ENCODE results near the gene GSTA4.
A peak's percentile ranks its signal among the peaks of the same experiment; 100 is the strongest.
"Not testable (repeated sequence)": the region's sequence is repeated elsewhere in the genome, so short reads cannot be mapped to it uniquely, and the experiment has no call there.

The GSTA4 gene

DNA sequence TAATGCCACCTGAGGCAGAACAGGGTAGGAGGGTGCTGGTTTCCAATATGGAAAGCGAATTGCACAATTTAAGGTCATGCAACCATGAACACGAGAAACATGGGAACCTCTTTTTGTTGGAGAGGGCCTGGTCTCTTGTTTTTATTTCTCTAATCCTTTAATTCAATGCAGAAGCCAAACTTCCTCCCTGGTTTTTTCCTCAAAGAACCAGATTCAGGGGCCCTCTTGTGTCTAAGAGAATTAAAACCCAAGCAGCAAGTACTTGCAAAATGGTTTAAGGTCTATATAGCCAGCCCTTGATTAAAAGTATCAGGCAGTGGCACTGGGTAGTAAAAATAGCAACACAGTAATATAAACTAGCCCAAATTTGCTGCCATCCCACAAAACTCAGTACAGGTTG lies 19.5 kb downstream of the GSTA4 start:
- no peak overlapping the region for H3K4me3 ChIP-seq
- no peak overlapping the region for H3K9ac ChIP-seq
- no peaks in the 10 kb centered on the region for H4K20me1 ChIP-seq
- peak overlapping the region in 3 of 11 experiments; percentile 65 to 81 (median 77); a peak in 5 of 22 replicates for H3K27ac ChIP-seq
- peaks cover 12 to 38% (median 19%) of the 10 kb centered on the region in 10 experiments; a peak in 19 of 20 replicates for H3K4me1 ChIP-seq
- TF ChIP-seq Cebpa-rat (IDR thresholded peaks at IDR 0.05): no peak; a peak in 1 of 22 replicates
- H3K27me3 ChIP-seq: peaks cover 0 to 12% (median 0%) of the 10 kb centered on the region in 11 experiments; a peak in 3 of 22 replicates
- H3K9me3 ChIP-seq (replicated peaks in 1 of 11): 0 out of 22 replicates have a peak, but pooled peaks cover 0 to 3% (median 0%) of the 10 kb centered on the region in 11 experiments
- no peaks in the 10 kb centered on the region for H3K36me3 ChIP-seq
- peak overlapping the region; percentile 10 to 94 (median 59) for H3K4me2 ChIP-seq

DNA sequence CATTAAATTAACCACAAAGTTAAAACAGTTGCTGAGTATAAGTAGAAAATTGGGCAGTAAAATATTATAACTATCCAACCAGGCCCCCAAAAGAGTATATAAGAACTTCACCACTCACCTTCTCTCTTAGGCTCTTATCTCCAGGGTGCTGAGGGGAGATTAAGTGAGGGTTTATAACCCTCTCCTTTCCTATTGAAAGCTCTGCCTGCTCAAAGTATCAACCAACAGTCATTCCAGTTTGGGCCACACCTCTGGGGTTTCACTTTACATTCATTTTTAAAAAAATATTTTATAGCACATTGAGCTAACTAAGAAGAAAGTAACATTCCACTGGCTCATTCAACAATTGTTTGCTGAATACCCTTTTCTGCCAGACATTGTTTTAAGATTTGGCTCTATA lies 22.1 kb downstream of the GSTA4 start:
- Histone ChIP-seq H3K27me3 (peaks cover 0 to 2% (median 0%) of the 10 kb centered on the region in 11 experiments; a peak in 2 of 22 replicates), H3K4me2 (no peak overlapping the region), H3K27ac (no peak overlapping the region), H3K9me3 (replicated peaks in 1 of 11) (0 out of 22 replicates have a peak, but pooled peaks cover 0 to 3% (median 0%) of the 10 kb centered on the region in 11 experiments), H4K20me1 (no peaks in the 10 kb centered on the region), H3K4me1 (peaks cover 24 to 43% (median 31%) of the 10 kb centered on the region in 10 experiments), H3K9ac (no peak overlapping the region), H3K36me3 (no peaks in the 10 kb centered on the region), H3K4me3 (no peak overlapping the region)
- TF ChIP-seq Cebpa-rat (IDR thresholded peaks at IDR 0.05): no peak

DNA sequence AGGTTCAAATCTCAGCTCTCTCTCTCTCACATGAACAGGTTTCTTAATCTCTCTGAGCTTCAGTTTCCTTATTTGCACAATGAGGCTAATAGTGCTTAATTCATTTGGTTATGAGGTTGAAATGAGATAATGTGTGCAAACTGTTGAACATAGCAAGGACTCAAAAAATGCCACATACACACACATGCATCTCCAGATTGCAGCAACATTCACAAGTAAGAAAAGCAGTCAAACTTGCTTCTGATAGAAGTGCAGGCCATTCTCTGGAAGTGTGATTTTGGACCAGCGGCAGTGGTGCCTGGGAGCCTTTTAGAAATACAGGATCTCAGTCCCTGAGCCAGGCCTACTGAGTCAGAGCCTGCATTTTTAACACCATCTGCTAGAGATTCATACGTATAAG lies 25.7 kb downstream of the GSTA4 start:
- no peaks in the 10 kb centered on the region for H4K20me1 ChIP-seq
- H3K4me3 ChIP-seq: no peak overlapping the region
- no peaks in the 10 kb centered on the region for H3K36me3 ChIP-seq
- no peak for TF ChIP-seq Cebpa-rat (IDR thresholded peaks at IDR 0.05)
- no peak overlapping the region for H3K9ac ChIP-seq
- H3K4me2 ChIP-seq: peak overlapping the region in 6 of 11 experiments; percentile 40 to 76 (median 69); a peak in 10 of 22 replicates
- H3K27me3 ChIP-seq: no peaks in the 10 kb centered on the region
- H3K4me1 ChIP-seq: peaks cover 6 to 14% (median 11%) of the 10 kb centered on the region in 10 experiments; a peak in 19 of 20 replicates
- no peak overlapping the region for H3K27ac ChIP-seq
- H3K9me3 ChIP-seq (replicated peaks in 1 of 11): 0 out of 22 replicates have a peak, but pooled peaks cover 0 to 3% (median 0%) of the 10 kb centered on the region in 11 experiments

DNA sequence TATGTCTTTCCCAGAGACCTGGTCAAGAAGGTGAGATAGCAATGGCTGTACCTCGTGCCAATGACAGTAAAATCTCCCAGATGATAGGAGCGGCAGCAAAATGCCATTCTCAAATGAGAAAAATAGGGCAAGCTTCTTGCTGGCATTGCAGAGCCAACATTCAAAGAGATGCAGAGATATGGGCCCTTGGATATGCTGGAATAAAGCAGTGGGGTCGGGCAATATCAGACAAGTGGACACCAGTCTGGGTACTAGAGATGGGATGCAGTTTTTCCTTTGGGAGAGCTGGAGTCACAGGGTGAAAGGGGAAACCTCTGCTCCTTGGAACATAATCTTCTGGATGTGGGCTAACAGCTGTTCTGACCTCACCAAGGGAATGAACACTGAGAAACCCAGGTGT lies 29.0 kb downstream of the GSTA4 start:
- H3K36me3 ChIP-seq: no peaks in the 10 kb centered on the region
- H3K4me1 ChIP-seq: peaks cover 10 to 24% (median 19%) of the 10 kb centered on the region in 10 experiments
- no peak overlapping the region for H3K4me3 ChIP-seq
- peaks cover 0 to 18% (median 0%) of the 10 kb centered on the region in 11 experiments; a peak in 7 of 22 replicates for H3K9me3 ChIP-seq (replicated peaks in 1 of 11)
- no peak overlapping the region for H3K9ac ChIP-seq
- no peak overlapping the region for H3K27ac ChIP-seq
- H4K20me1 ChIP-seq: peaks cover 0 to 2% (median 0%) of the 10 kb centered on the region in 11 experiments; a peak in 1 of 22 replicates
- no peaks in the 10 kb centered on the region for H3K27me3 ChIP-seq
- no peak for TF ChIP-seq Cebpa-rat (IDR thresholded peaks at IDR 0.05)
- no peak overlapping the region for H3K4me2 ChIP-seq

- Histone ChIP-seq H3K9me3 (replicated peaks in 1 of 11) (peaks cover 0 to 18% (median 0%) of the 10 kb centered on the region in 11 experiments; a peak in 7 of 22 replicates), H4K20me1 (peaks cover 0 to 7% (median 0%) of the 10 kb centered on the region in 11 experiments; a peak in 1 of 22 replicates), H3K4me1 (peaks cover 15 to 28% (median 23%) of the 10 kb centered on the region in 10 experiments), H3K36me3 (no peaks in the 10 kb centered on the region), H3K4me2 (no peak overlapping the region), H3K27ac (no peak overlapping the region), H3K4me3 (no peak overlapping the region), H3K27me3 (no peaks in the 10 kb centered on the region), H3K9ac (no peak overlapping the region)
- TF ChIP-seq Cebpa-rat (IDR thresholded peaks at IDR 0.05): no peak
These were observed 29.7 kb downstream of the GSTA4 start for GRCh38 chr6:52965380-52965779.

DNA sequence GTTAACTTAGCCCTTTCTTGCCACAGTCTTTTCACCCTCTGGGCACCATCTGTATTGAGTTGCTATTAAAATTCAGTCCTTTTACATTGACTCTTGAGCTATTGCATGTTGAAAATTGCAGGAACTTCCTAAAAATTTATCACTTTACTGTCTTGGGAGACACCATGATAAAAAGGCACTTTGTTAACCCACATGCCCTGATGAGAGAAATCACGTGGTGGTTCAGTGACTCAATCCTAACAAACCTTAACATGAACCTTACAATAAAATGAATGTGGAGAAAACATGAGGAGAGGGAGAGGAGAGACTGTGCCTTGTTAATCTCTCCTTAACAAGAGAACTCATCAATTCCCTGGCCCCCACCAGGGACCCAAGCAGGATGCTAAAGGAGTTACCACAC lies 30.8 kb downstream of the GSTA4 start:
- Histone ChIP-seq H3K27me3 (no peaks in the 10 kb centered on the region), H3K4me2 (no peak overlapping the region), H3K27ac (no peak overlapping the region)

GRCh38 chr6:52962701-52963100 lies 32.4 kb downstream of the GSTA4 start:
- no peak overlapping the region for H3K9ac ChIP-seq
- H3K4me2 ChIP-seq: no peak overlapping the region
- H3K27me3 ChIP-seq: peaks cover 0 to 3% (median 0%) of the 10 kb centered on the region in 11 experiments; a peak in 1 of 22 replicates
- no peak overlapping the region for H3K4me3 ChIP-seq
- H3K4me1 ChIP-seq: peaks cover 14 to 29% (median 26%) of the 10 kb centered on the region in 10 experiments
- H4K20me1 ChIP-seq: peaks cover 0 to 7% (median 0%) of the 10 kb centered on the region in 11 experiments; a peak in 1 of 22 replicates
- H3K36me3 ChIP-seq: no peaks in the 10 kb centered on the region
- no peak for TF ChIP-seq Cebpa-rat (IDR thresholded peaks at IDR 0.05)
- H3K27ac ChIP-seq: no peak overlapping the region
- H3K9me3 ChIP-seq (replicated peaks in 1 of 11): peaks cover 0 to 18% (median 0%) of the 10 kb centered on the region in 11 experiments; a peak in 7 of 22 replicates

More for the DNA sequence above, 30.8 kb downstream of the GSTA4 start:
- peaks cover 0 to 7% (median 0%) of the 10 kb centered on the region in 11 experiments; a peak in 1 of 22 replicates for H4K20me1 ChIP-seq
- H3K9ac ChIP-seq: no peak overlapping the region
- H3K36me3 ChIP-seq: no peaks in the 10 kb centered on the region
- H3K4me1 ChIP-seq: peaks cover 14 to 28% (median 25%) of the 10 kb centered on the region in 10 experiments
- TF ChIP-seq Cebpa-rat (IDR thresholded peaks at IDR 0.05): no peak
- H3K4me3 ChIP-seq: no peak overlapping the region
- H3K9me3 ChIP-seq (replicated peaks in 1 of 11): peaks cover 0 to 18% (median 0%) of the 10 kb centered on the region in 11 experiments; a peak in 7 of 22 replicates

- not testable (repeated sequence) for H3K36me3 ChIP-seq, H3K27ac ChIP-seq, H4K20me1 ChIP-seq, H3K9ac ChIP-seq
- Histone ChIP-seq H3K9me3 (replicated peaks in 1 of 11) (peaks cover 0 to 18% (median 0%) of the 10 kb centered on the region in 11 experiments; a peak in 7 of 22 replicates), H3K4me3 (peak overlapping the region; percentile 25 to 60 (median 40); a peak in 17 of 20 replicates), H3K27me3 (peaks cover 0 to 12% (median 0%) of the 10 kb centered on the region in 11 experiments; a peak in 2 of 22 replicates), H3K4me1 (peaks cover 14 to 29% (median 26%) of the 10 kb centered on the region in 10 experiments), H3K4me2 (peak overlapping the region; percentile 74 to 91 (median 85))
These were observed 34.1 kb downstream of the GSTA4 start for GRCh38 chr6:52961022-52961421.

DNA sequence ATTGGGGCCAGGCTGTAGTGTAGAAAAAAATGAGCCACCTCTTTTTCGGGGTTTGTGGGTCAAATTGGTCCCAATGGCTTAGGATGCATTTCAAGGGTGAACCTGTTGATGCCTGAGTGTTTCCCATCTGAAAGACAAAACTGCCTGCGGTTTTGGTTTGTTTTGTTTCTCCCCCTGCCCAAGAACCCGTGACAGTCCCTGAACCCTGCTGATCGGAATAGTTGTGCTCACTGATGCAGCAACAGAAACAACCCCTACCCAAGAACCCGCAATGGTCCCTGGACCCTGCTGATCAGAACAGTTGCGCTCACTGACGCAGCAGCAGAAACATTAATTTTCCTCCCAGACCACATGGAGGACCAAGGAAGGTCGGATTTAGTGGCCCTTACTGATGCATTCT lies 34.9 kb downstream of the GSTA4 start:
- peak overlapping the region in 1 of 11 experiments; percentile 24; a peak in 1 of 22 replicates for H3K9ac ChIP-seq
- H3K27ac ChIP-seq, H4K20me1 ChIP-seq, H3K36me3 ChIP-seq: not testable (repeated sequence)
- peaks cover 0 to 12% (median 0%) of the 10 kb centered on the region in 11 experiments; a peak in 2 of 22 replicates for H3K27me3 ChIP-seq
- peaks cover 14 to 29% (median 26%) of the 10 kb centered on the region in 10 experiments for H3K4me1 ChIP-seq
- peak overlapping the region in 7 of 10 experiments; percentile 23 to 60 (median 39); a peak in 10 of 20 replicates for H3K4me3 ChIP-seq
- H3K4me2 ChIP-seq: peak overlapping the region; percentile 74 to 91 (median 85)
- H3K9me3 ChIP-seq (replicated peaks in 1 of 11): peaks cover 0 to 18% (median 0%) of the 10 kb centered on the region in 11 experiments; a peak in 7 of 22 replicates
